HG03565 (cell line): Measurements from ENCODE around the gene CDYL.

Experiments
- ATAC-seq: cut with Tn5 transposase; IDR thresholded peaks from one replicate; pipeline ENCODE4 v1.9.1; 2021; ENCODE audit warnings: mild to moderate bottlenecking, moderate library complexity; ENCODE audit not compliant: unreplicated experiment

Gene CDYL

GRCh38 chr6:4904461-4905025 lies 128.3 kb downstream of the CDYL start:
- no peak for ATAC-seq

DNA sequence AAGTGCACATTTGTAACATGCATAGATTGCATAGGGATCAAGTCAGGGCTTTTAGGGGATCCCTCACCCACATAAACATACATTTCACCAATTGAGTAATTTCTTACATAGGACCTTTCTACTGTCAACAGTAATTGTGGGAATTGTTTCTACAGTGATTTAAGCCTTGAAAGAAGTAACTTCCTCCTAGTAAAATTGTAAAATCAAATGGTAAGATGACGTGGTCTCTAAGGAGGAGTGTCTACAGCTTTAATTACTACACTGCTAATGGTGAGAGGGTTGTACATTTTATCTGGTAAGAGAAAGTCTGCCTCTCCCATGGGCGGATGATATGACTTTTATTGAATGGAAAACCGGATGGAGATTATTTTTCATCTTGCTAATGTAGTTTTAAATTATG lies 129.6 kb downstream of the CDYL start:
- no peak for ATAC-seq

- no peak for ATAC-seq
Observed at GRCh38 chr6:4906293-4907276, 130.4 kb downstream of the CDYL start.

- peak; percentile 34 for ATAC-seq
Observed at GRCh38 chr6:4907602-4908001, 131.4 kb downstream of the CDYL start.

DNA sequence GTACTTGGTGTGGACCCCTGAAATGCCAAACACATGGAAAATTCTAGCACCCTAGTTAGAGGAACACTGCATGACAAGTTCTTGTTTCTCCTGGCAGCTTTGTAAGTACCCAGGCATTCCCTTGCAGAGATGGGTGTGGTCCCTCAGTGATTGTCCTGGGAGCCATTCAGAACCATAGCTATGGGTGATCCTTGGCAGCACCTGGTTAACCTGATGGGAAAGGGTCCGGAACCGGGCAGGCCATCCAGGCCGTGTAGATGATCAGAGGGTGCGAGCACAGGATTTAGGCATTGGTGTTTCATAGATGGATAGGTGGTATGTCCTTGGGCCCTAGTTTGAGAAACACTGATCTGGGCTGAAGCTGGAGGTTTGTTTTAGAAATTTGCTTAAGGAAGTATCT lies 131.9 kb downstream of the CDYL start:
- ATAC-seq, result no peak

GRCh38 chr6:4909063-4909706 lies 133.0 kb downstream of the CDYL start:
- no peak for ATAC-seq

DNA sequence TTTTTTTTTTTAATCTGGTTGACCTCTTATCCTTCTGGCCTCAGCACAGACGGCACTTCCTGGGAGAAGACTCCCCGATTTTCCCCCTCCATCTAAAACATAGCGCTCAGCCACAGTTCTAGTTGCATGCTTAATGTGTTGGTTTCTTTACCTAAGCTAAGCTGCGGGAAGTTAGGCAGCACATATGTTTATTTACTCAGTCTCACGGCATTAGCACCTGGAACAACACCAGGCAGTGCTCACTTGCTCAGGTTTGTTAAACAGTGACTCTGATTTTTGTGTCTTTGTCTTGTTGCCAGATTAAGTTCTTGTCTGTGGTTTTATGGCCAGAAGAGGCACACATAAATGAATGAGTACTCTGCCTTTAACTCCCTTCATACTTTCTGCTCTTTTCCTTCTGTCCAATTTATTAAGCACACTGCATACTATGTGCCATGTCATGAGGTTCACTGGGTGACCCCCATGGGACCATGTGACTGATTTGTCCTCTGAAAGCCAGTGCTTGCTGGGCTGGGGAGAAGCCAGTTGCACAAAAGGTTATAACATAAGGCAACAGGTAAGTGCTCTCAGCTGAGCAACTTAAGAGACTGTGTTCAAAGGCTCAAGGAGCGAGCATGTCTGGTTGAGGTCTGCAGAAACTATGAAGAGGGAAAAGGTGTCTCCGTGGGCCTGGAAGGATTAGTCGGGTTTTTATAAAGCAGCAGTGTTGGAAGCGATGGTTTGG lies 134.0 kb downstream of the CDYL start:
- ATAC-seq, result no peak

GRCh38 chr6:4912559-4912958 lies 136.4 kb downstream of the CDYL start:
- ATAC-seq, result no peak

GRCh38 chr6:4913705-4914419 lies 137.7 kb downstream of the CDYL start:
- no peak for ATAC-seq

DNA sequence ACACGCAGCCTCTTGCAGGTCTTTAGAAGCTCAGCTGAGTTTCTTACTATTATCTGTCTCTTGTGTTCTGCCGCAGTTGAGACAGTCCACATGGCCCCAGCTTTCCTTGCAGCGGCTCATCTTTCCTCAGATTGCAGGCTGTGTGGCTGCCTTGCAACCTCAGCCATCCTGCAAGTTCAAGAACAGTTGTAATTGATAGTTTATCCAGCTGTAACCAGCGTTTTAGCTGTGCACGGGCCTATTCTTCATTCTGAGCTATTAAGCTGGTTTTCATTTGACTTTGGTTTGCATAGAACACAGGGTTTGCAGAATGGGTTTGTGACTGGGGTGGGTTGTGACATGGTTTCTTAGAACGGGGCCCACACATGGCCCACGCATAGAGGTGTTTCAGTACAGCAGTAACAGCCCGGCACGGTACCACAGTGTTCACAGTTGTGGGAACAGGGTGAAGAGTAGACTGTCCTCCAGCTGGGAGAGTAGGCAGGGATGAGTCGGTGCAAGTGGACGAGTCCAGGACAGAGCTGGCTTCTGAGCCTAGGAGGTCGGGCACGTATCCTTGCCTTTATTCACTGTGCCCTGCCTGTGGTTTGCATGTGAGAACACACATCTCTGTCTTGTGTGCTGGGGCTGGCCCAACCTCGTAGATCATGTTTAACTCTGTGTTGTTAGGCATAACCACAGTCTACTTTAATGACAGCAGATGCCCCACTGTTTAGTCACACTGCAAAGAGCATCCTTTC lies 138.4 kb downstream of the CDYL start:
- ATAC-seq, result no peak

DNA sequence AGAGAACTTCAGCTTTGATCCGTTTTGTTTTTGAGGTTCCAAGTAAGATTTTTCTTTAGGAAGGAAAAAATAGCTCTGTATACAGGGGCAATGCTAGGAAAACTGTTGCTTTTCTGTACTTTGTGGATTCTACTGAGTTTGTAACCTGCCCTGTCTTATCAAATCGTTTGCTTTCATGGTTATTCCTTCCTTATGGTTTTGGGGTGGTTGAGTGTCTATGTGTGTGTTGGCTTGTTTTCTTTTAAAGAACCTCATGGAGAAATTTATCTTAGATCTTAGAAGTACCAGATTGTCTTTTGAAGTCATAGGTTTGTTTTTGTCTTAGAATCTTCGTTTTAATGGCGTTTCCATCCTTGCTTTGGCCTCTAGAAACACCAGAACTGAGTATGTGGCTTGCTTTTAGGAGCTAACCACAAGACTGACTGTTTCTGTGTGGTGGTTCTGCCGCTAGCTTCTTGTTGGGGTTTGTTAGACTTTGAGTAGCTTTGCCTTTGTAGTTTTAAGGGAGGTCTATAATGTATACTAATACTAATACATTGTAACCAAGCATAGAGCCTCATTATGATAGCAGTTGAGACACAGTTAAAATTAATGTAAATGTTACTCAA lies 140.9 kb downstream of the CDYL start:
- ATAC-seq, result no peak

GRCh38 chr6:4920914-4921410 lies 144.8 kb downstream of the CDYL start:
- no peak for ATAC-seq

DNA sequence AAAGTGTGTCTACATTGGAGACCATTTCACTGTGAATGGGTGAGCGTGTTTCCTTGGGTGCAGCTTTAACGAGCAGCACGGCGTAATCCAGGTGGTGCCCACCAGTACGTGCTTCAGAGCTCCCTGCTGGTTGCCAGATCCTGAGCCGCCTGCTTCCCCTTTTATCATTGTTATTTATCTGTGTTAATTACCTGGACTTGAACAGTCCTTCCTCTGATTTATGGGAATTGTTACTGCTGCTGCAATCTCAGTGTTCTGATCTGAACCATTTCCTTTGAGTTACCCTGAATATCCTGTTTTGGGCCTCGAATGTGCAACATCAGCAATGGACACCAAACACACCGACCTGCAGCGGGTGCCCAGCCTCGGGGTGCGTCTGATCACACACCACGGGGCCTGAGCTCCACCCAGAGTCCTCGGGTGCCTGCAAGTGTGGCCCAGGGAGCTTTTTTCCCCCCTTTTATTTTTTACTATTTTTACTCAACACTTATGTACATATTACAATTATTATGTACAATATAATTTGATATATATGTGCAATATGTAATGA lies 146.4 kb downstream of the CDYL start:
- ATAC-seq, result no peak

DNA sequence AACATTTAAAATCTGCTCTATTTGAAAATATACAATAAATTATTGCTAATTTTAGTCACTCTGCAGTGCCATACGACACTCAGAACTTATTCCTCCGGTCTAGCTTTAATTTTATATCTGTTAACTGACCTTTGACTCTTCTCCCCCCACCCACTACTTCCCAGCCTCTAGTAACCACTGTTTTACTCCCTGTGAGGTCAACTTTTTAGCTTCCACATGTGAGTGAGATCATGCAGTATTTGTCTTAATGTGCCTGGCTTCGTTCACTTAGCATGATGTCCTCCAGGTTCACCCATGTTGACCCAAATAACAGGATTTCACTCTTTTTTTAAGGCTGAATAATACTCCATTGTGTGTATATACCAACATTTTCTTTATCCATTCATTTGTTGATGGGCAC lies 146.9 kb downstream of the CDYL start:
- ATAC-seq, result no peak

DNA sequence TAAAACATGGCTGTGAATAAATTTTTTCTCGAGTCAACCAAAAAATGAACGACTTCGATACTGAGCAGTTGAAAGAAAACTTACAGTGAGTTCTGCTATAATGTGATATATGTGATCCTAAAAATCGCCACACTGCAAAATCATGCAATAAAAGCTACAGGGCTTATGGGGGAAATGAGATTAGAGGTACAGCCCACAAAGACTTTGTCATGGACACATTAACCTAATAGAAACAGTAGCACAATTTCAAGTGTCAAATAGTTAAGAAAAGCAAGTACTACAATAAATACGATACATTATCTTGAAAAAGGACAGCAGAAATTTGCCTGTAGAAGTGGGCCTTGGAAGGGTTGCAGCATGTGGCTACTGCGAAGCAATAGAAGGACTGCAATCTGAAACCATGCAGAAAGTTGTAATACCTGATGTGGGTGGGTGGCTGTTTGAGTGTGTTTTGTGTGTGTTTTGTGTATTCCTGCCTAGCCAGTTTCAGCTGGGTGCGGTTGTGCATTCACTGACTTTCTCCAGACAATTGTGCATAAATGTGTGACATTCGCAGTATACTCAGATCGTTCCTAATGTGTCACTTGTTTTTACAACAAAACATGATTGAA lies 148.6 kb downstream of the CDYL start:
- ATAC-seq, result no peak

DNA sequence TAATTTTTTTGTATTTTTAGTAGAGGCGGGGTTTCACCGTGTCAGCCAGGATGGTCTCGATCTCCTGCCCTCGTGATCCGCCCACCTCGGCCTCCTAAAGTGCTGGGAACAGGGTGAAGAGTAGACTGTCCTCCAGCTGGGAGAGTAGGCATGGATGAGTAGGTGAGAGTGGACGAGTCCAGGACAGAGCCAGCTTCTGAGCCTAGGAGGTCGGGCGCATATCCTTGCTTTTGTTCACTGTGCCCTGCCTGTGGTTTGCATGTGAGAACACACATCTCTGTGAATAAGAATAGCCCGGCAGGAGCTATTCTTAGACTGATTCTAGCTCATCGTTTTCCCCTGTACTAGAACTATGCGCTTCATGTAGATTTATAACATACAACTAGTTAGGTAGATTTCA lies 149.4 kb downstream of the CDYL start:
- ATAC-seq, result no peak

- ATAC-seq, result no peak
Observed at GRCh38 chr6:4928426-4928825, 152.2 kb downstream of the CDYL start.

- ATAC-seq, result no peak
Observed at GRCh38 chr6:4929097-4929718, 153.0 kb downstream of the CDYL start.
